Upper lobe of left lung (tissue), 6 donors: ENCODE results near the gene GALNT13. TPM values are rescaled to one million over a fixed set of nuclear protein-coding genes. Genes with fewer than 3 reads are reported as not detected.

ENCODE experiments used
- ATAC-seq, 2 donors: fragments of 200-7000 bp; cut with Tn5 transposase; one replicate each; pipeline ENCODE4 v1.9.1; 2022; ENCODE audit warnings: mild to moderate bottlenecking in 2 of 2, moderate library complexity in 2 of 2; ENCODE audit not compliant: low FRiP score in 2 of 2
- DNase-seq, 2 donors: peaks; one replicate each; pipeline ENCODE4 v3.0.0-alpha.2; 2019 to 2020
- H3K27ac ChIP-seq, 4 donors: fragments of 200-600 bp; sonication (generic); one replicate each; pipeline ENCODE4 v1.5.1; 2016 to 2019
- H3K27me3 ChIP-seq, 4 donors: fragments of 200-600 bp; sonication (generic); one replicate each; pipeline ENCODE4 v1.5.1; 2017 to 2019
- H3K36me3 ChIP-seq, 4 donors: fragments of 200-600 bp; sonication (generic); one replicate each; pipeline ENCODE4 v1.5.1; 2016 to 2019
- H3K4me1 ChIP-seq, 4 donors: fragments of 200-600 bp; sonication (generic); one replicate each; pipeline ENCODE4 v1.5.1; 2018 to 2019
- H3K4me3 ChIP-seq, 4 donors: fragments of 200-600 bp; sonication (generic); one replicate each; pipeline ENCODE4 v1.5.1; 2017 to 2019; ENCODE audit warnings: mild to moderate bottlenecking in 2 of 4, moderate library complexity in 1 of 4
- H3K9me3 ChIP-seq, 4 donors: fragments of 200-600 bp; sonication (generic); one replicate each; pipeline ENCODE4 v1.5.1; 2018 to 2019
- EP300 ChIP-seq, 4 donors: sonication (generic); formaldehyde crosslinking; IDR thresholded peaks; one replicate each; pipeline ENCODE4 v1.5.1; 2017; ENCODE audit warnings: antibody characterized with exemption in 4 of 4, control low read depth in 2 of 4
- POLR2A ChIP-seq, 4 donors: fragments of 450-650 bp; IDR thresholded peaks; one replicate each; pipeline ENCODE4 v1.5.1; 2016 to 2017; ENCODE audit warnings: antibody characterized with exemption in 4 of 4, mild to moderate bottlenecking in 2 of 4
- POLR2AphosphoS5 ChIP-seq, 2 donors: sonication (generic); formaldehyde crosslinking; IDR thresholded peaks; one replicate each; pipeline ENCODE4 v1.5.1; 2017; ENCODE audit warnings: antibody characterized with exemption in 2 of 2
- WGBS, 2 donors: methylation state at CpG; one replicate each; pipeline ENCODE4 v1.1.5; 2017 to 2018; 5-methylcytosine and 5-hydroxymethylcytosine counted together
- total RNA-seq, 6 donors: library from RNA; depleted of rRNA in 4 of 6; stranded (reverse); fragments of >200 nt in 4 of 6; gene quantifications; one replicate each; pipeline versions ENCODE4 v1.1.0 to v1.2.1, GENCODE V29; 2016 to 2021
- TF ChIP-seq, protein P1 (sequence below), 6 experiments: fragments of 450-650 bp in 4 of 6; fragments of 200-600 bp in 2 of 6; sonication (generic) in 2 of 6; IDR thresholded peaks; one replicate each; pipeline ENCODE4 v1.5.1; 2016 to 2019; ENCODE audit warnings: antibody characterized with exemption in 6 of 6
- donor health status: DM: no; HTN: no; CAD: no; lungs with moderate emphysema.
- donor health status: DM: no; HTN: yes; CAD: no; lungs with severe emphysema.

Gene GALNT13
- total RNA-seq, 6 donors from 2014 or later, result 1.6 to 4.1 (median 2.8) TPM

DNA sequence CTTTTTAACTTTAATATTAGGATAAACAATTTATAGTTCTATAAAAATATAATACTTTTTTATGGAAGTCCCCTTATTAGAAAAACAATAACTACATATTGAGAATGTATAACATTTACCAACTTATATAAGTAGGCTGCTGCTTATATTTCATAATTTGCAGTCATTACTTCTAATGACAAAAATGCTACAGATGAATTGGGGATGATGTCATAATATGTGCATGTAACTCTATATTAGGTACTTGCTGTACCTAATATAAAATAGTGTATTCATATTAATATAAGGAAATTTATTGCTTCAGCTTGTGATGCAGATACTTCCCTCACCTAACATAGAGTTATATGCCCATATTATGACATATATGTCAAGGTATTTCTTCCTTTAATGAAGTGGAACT is 100.7 kb downstream of the GALNT13 start:
- ATAC-seq, result no peak
- Histone ChIP-seq H3K36me3 (no peaks in the 10 kb centered on the region), H3K4me3 (no peak overlapping the region), H3K9me3 (no peaks in the 10 kb centered on the region), H3K4me1 (no peaks in the 10 kb centered on the region), H3K27ac (no peak overlapping the region), H3K27me3 (no peaks in the 10 kb centered on the region)
- TF ChIP-seq POLR2AphosphoS5 (IDR thresholded peaks at IDR 0.05), result no peak
- no peak for TF ChIP-seq EP300 (IDR thresholded peaks at IDR 0.05)
- TF ChIP-seq, protein P1, sequence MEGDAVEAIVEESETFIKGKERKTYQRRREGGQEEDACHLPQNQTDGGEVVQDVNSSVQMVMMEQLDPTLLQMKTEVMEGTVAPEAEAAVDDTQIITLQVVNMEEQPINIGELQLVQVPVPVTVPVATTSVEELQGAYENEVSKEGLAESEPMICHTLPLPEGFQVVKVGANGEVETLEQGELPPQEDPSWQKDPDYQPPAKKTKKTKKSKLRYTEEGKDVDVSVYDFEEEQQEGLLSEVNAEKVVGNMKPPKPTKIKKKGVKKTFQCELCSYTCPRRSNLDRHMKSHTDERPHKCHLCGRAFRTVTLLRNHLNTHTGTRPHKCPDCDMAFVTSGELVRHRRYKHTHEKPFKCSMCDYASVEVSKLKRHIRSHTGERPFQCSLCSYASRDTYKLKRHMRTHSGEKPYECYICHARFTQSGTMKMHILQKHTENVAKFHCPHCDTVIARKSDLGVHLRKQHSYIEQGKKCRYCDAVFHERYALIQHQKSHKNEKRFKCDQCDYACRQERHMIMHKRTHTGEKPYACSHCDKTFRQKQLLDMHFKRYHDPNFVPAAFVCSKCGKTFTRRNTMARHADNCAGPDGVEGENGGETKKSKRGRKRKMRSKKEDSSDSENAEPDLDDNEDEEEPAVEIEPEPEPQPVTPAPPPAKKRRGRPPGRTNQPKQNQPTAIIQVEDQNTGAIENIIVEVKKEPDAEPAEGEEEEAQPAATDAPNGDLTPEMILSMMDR (IDR thresholded peaks at IDR 0.05), result no peak
- no peak for TF ChIP-seq POLR2A (IDR thresholded peaks at IDR 0.05)
- DNase-seq, result no peak

DNA sequence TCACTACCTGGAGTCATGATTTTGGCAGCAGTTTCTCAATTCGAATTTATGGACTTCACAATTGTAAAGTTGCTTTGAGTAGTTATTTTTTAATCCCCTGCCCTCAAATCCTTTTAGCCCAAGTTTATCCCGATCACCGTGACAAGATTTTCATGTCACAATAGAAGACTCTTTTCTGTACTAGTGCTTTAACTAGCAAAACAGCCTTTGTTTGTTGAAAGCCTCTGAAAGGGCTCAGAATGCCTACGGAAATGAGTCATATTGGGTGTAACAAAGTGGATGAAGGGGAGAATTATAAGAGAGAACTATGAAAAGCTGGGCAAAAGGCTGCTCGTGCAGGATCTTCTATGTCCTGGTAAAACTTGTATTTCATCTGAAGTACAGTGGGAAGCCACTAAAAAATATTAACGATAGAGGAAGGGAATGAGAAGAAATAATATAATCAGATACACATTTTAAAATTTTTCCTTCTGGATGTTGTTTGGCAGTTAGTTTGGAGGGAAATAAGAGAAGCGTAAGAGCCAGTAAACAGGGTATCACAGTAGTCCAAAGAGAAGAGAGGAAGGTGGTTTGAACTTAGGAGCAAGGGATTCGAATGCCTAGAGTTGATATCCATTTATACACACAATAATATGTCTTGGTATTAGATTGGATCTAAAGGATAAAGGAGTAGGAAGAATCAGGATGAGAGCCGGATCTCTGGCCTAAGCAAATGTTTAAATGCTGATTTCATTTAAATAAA is 114.9 kb downstream of the GALNT13 start:
- no peaks in the 10 kb centered on the region for H3K9me3 ChIP-seq
- ATAC-seq (no peak), DNase-seq (no peak)
- H3K36me3 ChIP-seq, result no peaks in the 10 kb centered on the region
- 71 to 72% methylated on average over 9 of the region's 9 CpGs for WGBS, 2 donors
- no peaks in the 10 kb centered on the region for H3K4me1 ChIP-seq
- H3K27me3 ChIP-seq, result no peaks in the 10 kb centered on the region
- H3K4me3 ChIP-seq, result no peak overlapping the region
- H3K27ac ChIP-seq, result no peak overlapping the region
- TF ChIP-seq, protein P1 (IDR thresholded peaks at IDR 0.05), result no peak
- TF ChIP-seq POLR2AphosphoS5 (IDR thresholded peaks at IDR 0.05) (no peak), EP300 (IDR thresholded peaks at IDR 0.05) (no peak), POLR2A (IDR thresholded peaks at IDR 0.05) (no peak)

DNA sequence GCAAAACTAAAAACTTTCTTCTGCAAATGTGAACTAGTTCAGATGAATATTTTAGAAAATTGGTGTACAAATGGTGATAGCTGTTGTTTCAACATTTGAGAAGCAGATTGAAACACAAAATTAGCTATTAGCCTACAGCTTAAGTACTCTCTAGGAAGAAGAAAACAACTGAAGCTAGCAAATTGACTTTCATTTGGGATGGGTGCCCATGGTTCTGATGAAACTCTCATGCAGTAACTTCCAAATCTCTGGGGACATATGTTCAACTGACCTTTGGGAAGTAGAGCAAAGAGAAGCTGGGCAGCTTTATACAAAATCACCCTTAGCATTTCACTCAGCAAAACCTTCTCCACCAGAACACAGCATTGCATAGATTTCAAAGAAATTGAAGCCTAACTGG is 119.0 kb downstream of the GALNT13 start:
- Histone ChIP-seq H3K4me1 (no peaks in the 10 kb centered on the region), H3K9me3 (peaks cover 0 to 3% (median 0%) of the 10 kb centered on the region in 4 donors), H3K27ac (no peak overlapping the region), H3K36me3 (no peaks in the 10 kb centered on the region), H3K4me3 (no peak overlapping the region), H3K27me3 (no peaks in the 10 kb centered on the region)
- DNase-seq, result no peak
- TF ChIP-seq EP300 (IDR thresholded peaks at IDR 0.05) (no peak), POLR2A (IDR thresholded peaks at IDR 0.05) (no peak), POLR2AphosphoS5 (IDR thresholded peaks at IDR 0.05) (no peak)
- TF ChIP-seq, protein P1 (IDR thresholded peaks at IDR 0.05), result no peak
- no peak for ATAC-seq

DNA sequence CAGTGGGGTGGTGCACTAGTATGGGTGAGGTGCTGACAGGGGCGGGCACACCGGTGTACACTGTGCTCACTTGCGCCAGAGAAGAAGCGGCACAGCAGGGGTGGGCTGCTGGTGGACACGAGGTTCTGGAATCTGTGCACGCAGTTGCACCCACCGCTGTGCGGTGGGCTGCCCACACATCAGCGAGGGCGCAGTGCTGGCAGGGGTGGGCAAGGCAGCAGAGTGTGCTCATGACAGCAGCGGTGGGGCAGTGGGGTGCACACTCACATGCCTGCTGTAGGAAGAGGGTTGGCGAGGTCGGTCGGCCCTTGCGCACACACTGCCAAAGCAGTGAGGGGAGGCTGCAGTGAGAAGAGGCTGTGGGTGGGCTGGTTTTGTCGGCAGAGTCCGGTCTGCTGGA is 141.8 kb downstream of the GALNT13 start:
- Histone ChIP-seq H3K27ac (no peak overlapping the region), H3K36me3 (no peaks in the 10 kb centered on the region), H3K4me3 (no peak overlapping the region), H3K4me1 (no peaks in the 10 kb centered on the region), H3K9me3 (peaks cover 0 to 7% (median 0%) of the 10 kb centered on the region in 4 donors), H3K27me3 (no peaks in the 10 kb centered on the region)
- peak in 1 of 2 donors; percentile 24 for ATAC-seq
- DNase-seq, result peak in 1 of 2 donors; percentile 45
- TF ChIP-seq, protein P1 (IDR thresholded peaks at IDR 0.05), result no peak
- TF ChIP-seq POLR2AphosphoS5 (IDR thresholded peaks at IDR 0.05), result no peak
- no peak for TF ChIP-seq EP300 (IDR thresholded peaks at IDR 0.05)
- TF ChIP-seq POLR2A (IDR thresholded peaks at IDR 0.05), result no peak
- 96 to 98% methylated on average over 9 to 17 of the region's 17 CpGs for WGBS, 2 donors

DNA sequence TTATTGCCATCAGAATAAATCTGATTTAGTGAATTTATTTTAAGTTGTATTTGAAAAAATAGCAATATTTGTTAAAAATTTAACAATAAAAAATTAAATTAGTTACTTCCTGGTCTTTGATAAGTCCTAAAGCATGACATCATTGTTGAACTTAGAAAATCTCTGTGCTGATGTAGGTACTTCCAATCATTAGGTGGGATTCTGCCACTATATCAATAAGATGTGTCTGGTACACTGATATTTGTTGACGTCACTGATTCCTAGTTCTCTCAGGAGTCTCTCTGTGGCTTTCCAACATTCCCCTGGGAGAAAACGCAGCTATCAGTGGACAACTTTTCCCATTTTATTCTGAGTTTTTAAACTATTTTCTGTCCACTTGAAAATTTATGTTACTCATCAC is 143.5 kb downstream of the GALNT13 start:
- no peaks in the 10 kb centered on the region for H3K4me1 ChIP-seq
- WGBS, 2 donors, result 83 to 85% methylated on average over 2 of the region's 2 CpGs
- ATAC-seq (no peak), DNase-seq (no peak)
- H3K36me3 ChIP-seq, result no peaks in the 10 kb centered on the region
- no peaks in the 10 kb centered on the region for H3K27me3 ChIP-seq
- H3K27ac ChIP-seq, result no peak overlapping the region
- H3K4me3 ChIP-seq, result no peak overlapping the region
- H3K9me3 ChIP-seq, result peaks cover 0 to 7% (median 0%) of the 10 kb centered on the region in 4 donors
- TF ChIP-seq EP300 (IDR thresholded peaks at IDR 0.05) (no peak), POLR2A (IDR thresholded peaks at IDR 0.05) (no peak), POLR2AphosphoS5 (IDR thresholded peaks at IDR 0.05) (no peak)
- TF ChIP-seq, protein P1 (IDR thresholded peaks at IDR 0.05), result no peak
